Mucosa of descending colon (tissue), 3 donors: ENCODE results near the gene CSGALNACT2. TPM values are rescaled to one million over a fixed set of nuclear protein-coding genes. Genes with fewer than 3 reads are reported as not detected.

Experiments used
- ATAC-seq: fragments of 200-7000 bp; cut with Tn5 transposase; one replicate; pipeline ENCODE4 v1.9.1; 2020; ENCODE audit warnings: mild to moderate bottlenecking, moderate library complexity
- DNase-seq, 3 donors: peaks; one replicate each; pipeline ENCODE4 v3.0.0-alpha.2; 2020
- H3K36me3 ChIP-seq: fragments of 200-600 bp; one replicate; pipeline ENCODE4 v1.8.0; 2021; ENCODE audit warnings: low read depth, mild to moderate bottlenecking
- H3K4me1 ChIP-seq: fragments of 200-600 bp; one replicate; pipeline ENCODE4 v1.8.0; 2021; ENCODE audit warnings: low read depth, mild to moderate bottlenecking
- H3K4me3 ChIP-seq: fragments of 200-600 bp; one replicate; pipeline ENCODE4 v1.8.0; 2021; ENCODE audit warnings: mild to moderate bottlenecking
- H3K9me3 ChIP-seq: fragments of 200-600 bp; one replicate; pipeline ENCODE4 v1.8.0; 2021; ENCODE audit warnings: mild to moderate bottlenecking
- intact Hi-C, 2 donors: fragments of 100-400 bp; cut with DNase I in 1 of 2; cut with micrococcal nuclease in 1 of 2; formaldehyde crosslinking; loops; one replicate each; pipeline versions ENCODE4 v1.11.0 to v1.11.1; 2022; cut with DNase I, micrococcal nuclease
- total RNA-seq, 3 donors: library from RNA; stranded (reverse); fragmentation: NEBNext Ultra II Directional in 2 of 3; extraction: Animal tissue kit (Norgen Biotek cat#: 25700) in 2 of 3; gene quantifications; one replicate each; pipeline versions ENCODE4 v1.2.1 to v1.2.4, GENCODE V29; 2021 to 2023
- TF ChIP-seq, protein P1 (sequence below): fragments of 200-600 bp; IDR thresholded peaks from one replicate; pipeline ENCODE4 v1.8.0; 2022; ENCODE audit warnings: antibody characterized with exemption, mild to moderate bottlenecking
- donor health status: DM: no; HTN: no; CAD: no; lungs with moderate emphysema.
- donor health status: DM: no; HTN: no; CAD: no.
- donor health status: DM: no; HTN: yes; CAD: no.

Gene CSGALNACT2
- total RNA-seq, 3 donors from 2014 or later: 3.9 to 20.1 (median 7.4) TPM

DNA sequence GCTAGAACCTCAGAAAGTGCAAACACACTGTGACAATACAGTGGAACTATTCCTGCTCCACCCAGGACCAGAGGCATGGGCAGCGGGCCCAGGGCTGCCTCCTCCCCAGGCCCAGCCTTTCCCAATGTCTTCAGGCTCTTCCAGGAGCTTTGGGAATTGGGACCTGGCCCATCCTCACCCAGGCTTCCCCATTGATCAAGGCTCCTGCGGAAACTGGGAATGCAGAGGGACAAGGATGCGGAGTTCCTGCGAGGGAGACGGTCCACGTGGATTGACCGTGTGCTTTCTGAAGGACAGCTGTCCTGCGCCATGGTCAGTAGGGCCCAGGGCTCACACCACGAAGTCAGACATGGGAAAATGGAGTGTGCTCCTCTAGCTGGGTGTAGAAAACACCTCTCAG lies 56.6 kb downstream of the CSGALNACT2 start:
- Histone ChIP-seq H3K9me3 (no peaks in the 10 kb centered on the region), H3K4me1 (no peaks in the 10 kb centered on the region), H3K4me3 (no peak overlapping the region), H3K36me3 (no peaks in the 10 kb centered on the region)
- intact Hi-C loops: no loop called here
- no peak for DNase-seq
- TF ChIP-seq, protein P1, sequence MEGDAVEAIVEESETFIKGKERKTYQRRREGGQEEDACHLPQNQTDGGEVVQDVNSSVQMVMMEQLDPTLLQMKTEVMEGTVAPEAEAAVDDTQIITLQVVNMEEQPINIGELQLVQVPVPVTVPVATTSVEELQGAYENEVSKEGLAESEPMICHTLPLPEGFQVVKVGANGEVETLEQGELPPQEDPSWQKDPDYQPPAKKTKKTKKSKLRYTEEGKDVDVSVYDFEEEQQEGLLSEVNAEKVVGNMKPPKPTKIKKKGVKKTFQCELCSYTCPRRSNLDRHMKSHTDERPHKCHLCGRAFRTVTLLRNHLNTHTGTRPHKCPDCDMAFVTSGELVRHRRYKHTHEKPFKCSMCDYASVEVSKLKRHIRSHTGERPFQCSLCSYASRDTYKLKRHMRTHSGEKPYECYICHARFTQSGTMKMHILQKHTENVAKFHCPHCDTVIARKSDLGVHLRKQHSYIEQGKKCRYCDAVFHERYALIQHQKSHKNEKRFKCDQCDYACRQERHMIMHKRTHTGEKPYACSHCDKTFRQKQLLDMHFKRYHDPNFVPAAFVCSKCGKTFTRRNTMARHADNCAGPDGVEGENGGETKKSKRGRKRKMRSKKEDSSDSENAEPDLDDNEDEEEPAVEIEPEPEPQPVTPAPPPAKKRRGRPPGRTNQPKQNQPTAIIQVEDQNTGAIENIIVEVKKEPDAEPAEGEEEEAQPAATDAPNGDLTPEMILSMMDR: no peak
- no peak for ATAC-seq

DNA sequence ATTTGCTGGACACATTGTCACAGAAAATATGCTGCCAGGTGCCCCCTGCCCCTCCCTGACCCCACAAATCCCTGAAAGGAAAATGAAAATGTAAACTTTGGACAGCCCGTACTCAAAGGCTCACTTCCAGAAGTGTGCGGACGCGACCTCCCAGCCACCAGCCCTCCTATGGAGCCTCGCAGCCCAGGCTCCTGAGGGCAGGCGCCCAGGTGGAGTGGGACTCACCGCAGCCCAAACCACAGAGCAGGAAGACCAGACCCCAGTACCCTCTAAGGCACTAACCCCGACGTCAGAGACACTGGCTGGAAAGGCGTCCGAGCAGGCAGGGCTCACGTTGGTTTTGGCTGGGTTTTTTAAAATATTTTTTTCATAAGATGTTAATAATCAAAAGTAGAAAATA lies 57.3 kb downstream of the CSGALNACT2 start:
- H3K4me3 ChIP-seq: no peak overlapping the region
- TF ChIP-seq, protein P1: no peak
- intact Hi-C loops: no loop called here
- no peaks in the 10 kb centered on the region for H3K36me3 ChIP-seq
- H3K4me1 ChIP-seq: no peaks in the 10 kb centered on the region
- ATAC-seq (no peak), DNase-seq (peak in 1 of 3 donors; percentile 22)
- H3K9me3 ChIP-seq: no peaks in the 10 kb centered on the region

DNA sequence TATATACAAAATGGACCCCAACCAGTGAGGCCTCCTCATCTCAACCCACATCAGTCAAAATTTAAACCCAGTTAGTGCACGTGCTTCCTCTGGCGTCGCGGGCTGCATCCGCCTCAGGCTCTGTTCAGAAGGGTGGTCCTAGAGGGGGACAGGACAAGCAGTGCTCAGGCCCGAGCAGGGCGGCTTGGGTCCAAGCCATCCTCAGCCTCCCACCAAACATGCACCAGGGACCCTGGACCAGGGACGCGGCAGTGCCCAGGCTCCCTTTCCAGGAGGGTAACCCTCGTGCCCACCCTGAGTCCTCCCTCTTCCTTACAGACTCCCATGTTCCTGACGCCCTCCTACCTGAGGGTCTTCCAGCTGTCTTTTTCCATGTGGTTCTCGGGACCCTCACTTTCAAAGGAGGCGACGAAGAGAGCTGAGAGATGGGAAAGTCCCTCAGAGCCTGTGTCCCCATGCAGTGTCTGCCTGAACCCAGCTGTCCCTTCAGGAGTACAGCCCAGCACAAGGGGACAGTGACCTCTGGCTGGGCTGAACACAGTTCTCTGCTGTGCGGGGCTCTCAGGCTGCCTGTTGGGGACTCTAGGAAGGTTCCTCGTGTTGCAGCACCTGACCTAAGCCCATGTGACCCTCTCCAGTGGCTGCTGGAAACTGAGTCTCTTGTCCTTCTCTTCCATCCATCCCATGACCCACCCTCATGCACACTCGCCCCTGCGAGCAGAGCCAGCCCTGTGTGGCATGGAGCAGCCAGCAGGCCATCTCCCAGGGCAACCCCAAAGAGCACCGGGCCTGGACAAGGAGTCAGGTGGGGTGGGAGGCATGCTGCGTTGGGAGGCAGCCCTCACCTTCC lies 58.1 kb downstream of the CSGALNACT2 start:
- TF ChIP-seq, protein P1: no peak
- ATAC-seq: no peak
- H3K4me3 ChIP-seq: no peak overlapping the region
- DNase-seq: peak in 2 of 3 donors; percentile 14 to 32
- intact Hi-C loops: no loop called here
- no peaks in the 10 kb centered on the region for H3K36me3 ChIP-seq
- no peaks in the 10 kb centered on the region for H3K4me1 ChIP-seq
- H3K9me3 ChIP-seq: no peaks in the 10 kb centered on the region

DNA sequence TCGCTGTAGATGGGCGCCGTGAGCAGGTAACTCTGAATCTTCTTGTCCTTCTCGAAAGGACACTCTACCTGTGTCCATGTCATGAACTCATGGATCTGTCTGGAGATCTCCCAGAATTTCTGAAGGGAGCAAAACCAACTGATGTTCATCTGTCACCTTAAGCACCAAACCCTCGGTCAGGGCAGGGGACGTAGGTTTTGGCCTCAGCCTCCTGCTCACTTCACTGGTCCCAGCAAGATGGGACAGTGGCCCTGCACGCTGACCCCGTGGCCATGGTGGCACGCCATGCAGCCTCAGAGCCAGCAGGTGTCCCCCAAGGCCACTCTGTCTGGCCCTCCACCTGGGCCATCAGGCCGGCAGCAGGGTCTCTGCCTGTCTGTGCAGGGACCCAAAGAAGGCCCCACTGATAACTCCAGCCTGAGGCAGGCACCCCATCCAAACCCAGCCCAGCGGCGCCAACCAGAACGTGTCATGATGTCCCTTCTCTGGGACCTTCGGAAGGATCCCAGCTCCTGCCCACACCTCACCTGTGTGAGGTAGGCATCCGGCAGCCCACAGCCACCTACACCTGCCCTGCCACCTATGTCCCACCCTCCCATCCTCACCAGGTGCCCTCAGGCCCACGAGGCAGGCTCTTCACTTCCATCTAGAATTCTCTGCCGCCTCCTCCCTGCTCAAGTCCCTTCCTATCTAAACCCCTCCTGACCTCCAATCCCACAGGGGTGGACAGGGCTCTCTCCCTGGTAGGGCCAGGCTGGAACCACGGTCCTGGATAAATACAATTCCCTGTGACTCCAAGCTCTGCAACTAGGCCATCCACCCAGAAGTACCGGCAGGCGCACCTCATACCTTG lies 59.0 kb downstream of the CSGALNACT2 start:
- DNase-seq (peak in 2 of 3 donors; percentile 9 to 31), ATAC-seq (no peak)
- H3K9me3 ChIP-seq: no peaks in the 10 kb centered on the region
- no peaks in the 10 kb centered on the region for H3K36me3 ChIP-seq
- H3K4me3 ChIP-seq: no peak overlapping the region
- H3K4me1 ChIP-seq: peaks cover 2% of the 10 kb centered on the region
- TF ChIP-seq, protein P1: no peak
- intact Hi-C loops: no loop called here

DNA sequence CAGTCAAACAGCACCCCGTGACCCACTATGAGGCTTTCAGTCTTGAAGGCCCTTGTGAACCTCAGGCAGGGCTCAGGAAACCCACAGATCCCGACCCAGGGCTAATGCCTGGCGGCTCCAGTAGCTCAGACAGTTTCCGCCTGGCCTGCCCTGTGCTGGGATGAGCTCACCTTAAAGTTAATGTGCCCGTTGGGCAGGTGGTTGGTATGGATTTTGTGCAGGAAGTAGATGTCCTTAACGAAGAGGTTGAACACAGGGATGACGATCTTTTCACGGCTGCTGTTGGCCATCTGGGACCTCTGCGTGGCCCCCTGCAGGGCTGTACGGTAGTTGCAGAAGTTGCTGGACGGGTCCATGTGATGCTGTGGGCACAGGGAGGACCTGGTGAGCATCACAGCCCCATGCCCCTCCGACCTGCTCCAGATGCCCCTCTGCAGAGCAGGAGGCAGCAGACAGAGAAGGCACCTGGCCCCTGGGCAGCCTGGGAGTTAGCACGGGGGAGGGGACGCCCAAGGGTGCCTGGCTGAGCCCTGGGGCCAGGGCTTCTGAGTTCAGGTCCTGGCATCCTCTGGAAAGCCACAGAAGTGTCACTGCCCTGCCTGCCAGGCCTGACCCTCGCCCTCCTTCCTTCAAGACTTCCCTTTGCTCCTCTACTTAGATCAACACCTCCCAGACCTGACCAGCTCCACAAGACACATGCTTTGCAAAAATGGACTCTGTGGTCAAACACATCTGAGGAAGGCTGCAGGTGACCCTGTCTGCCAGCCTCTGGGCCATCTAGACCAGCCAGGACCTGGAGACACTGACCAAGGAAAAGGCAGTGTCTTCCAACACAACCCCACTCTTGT lies 59.8 kb downstream of the CSGALNACT2 start:
- TF ChIP-seq, protein P1: no peak
- DNase-seq (peak; percentile 21 to 36 (median 32)), ATAC-seq (peak; percentile 30)
- H3K36me3 ChIP-seq: no peaks in the 10 kb centered on the region
- H3K4me1 ChIP-seq: peaks cover 6% of the 10 kb centered on the region
- H3K9me3 ChIP-seq: no peaks in the 10 kb centered on the region
- intact Hi-C loops: no loop called here
- no peak overlapping the region for H3K4me3 ChIP-seq
